Mononuclear cell (primary cell): ENCODE data around the gene NCEH1. TPM values are rescaled to one million over a fixed set of nuclear protein-coding genes. Genes with fewer than 3 reads are reported as not detected.
"Not testable (repeated sequence)": the region's sequence is repeated elsewhere in the genome, so short reads cannot be mapped to it uniquely, and the experiment has no call there.

Source experiments
- H3K27me3 ChIP-seq: 2 replicates; pipeline ENCODE4 v1.6.0; 2011; ENCODE audit warnings: low read length, control low read depth; ENCODE audit not compliant: insufficient read depth
- H3K4me1 ChIP-seq: 2 replicates; pipeline ENCODE4 v1.5.1; 2011; ENCODE audit warnings: mild to moderate bottlenecking, low read length, control low read depth; ENCODE audit not compliant: insufficient read depth
- H3K4me3 ChIP-seq: 2 replicates; pipeline ENCODE4 v1.5.1; 2011; ENCODE audit warnings: mild to moderate bottlenecking, low read length, moderate library complexity
- H3K9me3 ChIP-seq: 2 replicates; pipeline ENCODE4 v1.5.1; 2011; ENCODE audit warnings: low read depth, mild to moderate bottlenecking, control low read depth, low read length
- total RNA-seq: library from RNA; depleted of rRNA; stranded (reverse); fragments of >200 nt; gene quantifications from one replicate; pipeline ENCODE4 v1.2.3, GENCODE V29; 2012

Gene NCEH1
- total RNA-seq, 1 donor, result 2.3 TPM

DNA sequence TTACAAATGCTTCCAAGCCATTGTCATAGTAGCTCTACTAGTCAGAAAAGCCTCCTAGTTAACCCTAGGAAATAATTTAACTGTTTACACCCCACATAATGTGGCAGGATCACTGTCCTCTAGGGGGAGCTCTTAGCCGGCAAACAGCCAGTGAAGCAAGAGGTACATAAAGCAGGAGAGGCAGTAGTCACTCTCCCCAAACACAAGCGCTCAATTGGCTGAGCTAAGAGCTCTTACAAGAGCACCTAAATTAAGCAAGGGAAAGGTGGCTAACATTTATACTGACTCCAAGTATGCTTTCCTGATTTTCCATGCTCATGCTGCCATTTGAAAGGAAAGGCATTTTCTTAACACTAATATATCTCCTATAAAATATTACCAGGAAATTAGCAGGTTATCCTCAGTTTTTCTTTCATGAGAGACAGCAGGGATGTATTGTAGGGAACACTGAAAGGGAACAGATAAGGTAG is 37.6 kb downstream of the NCEH1 start:
- no peaks in the 10 kb centered on the region for H3K27me3 ChIP-seq
- no peak overlapping the region for H3K4me3 ChIP-seq
- peaks cover 32% of the 10 kb centered on the region for H3K4me1 ChIP-seq
- no peaks in the 10 kb centered on the region for H3K9me3 ChIP-seq

DNA sequence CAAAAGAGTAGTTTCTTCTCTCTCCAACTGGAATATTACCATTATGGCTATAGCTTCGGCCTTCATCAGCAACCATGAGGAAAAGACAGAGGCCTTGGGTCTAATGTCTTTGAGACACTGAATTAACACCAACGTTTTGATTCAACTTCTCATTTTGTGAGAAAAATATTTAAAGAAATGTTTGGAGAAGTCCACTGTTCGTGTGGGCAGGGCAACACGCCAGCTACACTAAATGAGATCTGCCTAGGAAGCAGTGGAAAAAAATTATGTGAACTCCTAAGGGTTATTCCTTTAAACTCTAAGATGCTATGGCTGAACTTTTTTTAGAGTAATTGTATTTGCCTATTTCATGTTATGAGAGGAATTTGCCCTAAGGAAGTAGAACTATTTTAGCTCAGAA is 41.8 kb downstream of the NCEH1 start:
- no peaks in the 10 kb centered on the region for H3K27me3 ChIP-seq
- no peaks in the 10 kb centered on the region for H3K9me3 ChIP-seq
- no peak overlapping the region for H3K4me3 ChIP-seq
- H3K4me1 ChIP-seq, result peaks cover 22% of the 10 kb centered on the region

DNA sequence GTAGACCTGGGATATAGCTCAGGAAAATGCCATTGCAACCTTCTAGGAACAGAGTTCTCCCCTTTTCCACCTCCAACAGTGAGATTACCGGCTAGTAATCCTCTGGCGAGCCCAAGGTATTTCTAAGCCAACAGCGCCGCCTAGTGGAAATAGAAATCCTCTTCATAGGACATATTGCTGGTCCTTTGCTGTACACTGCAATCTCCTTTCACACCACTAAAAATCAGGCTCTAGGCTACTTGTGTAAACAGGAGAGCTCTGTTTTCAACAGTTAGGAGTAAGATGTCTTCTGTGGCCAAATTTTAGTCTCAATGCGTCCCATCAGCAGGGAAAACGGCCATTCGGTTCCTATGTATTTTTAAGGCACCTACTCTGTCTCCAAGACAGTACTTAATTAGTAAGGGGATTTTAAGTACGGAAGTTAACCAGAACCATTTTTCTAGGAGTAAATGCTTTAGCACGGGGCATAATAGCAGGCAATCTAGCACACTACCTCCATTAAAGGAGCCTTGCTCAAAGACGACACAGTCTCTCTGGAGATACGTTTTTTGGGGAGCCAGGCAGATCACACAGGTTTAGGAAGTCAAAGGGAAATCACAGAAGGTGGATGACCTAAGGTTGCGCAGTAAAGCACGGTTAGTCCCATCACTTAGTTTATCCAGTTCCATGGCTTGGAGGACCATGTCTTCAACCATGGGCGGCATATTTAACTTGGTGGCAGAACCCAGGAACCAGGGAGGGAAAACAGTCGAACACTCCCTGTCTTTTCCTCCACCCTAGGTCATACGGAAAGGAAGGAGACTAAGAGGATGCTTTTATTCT is 43.8 kb downstream of the NCEH1 start:
- no peaks in the 10 kb centered on the region for H3K27me3 ChIP-seq
- no peaks in the 10 kb centered on the region for H3K9me3 ChIP-seq
- no peak overlapping the region for H3K4me3 ChIP-seq
- peaks cover 14% of the 10 kb centered on the region for H3K4me1 ChIP-seq

DNA sequence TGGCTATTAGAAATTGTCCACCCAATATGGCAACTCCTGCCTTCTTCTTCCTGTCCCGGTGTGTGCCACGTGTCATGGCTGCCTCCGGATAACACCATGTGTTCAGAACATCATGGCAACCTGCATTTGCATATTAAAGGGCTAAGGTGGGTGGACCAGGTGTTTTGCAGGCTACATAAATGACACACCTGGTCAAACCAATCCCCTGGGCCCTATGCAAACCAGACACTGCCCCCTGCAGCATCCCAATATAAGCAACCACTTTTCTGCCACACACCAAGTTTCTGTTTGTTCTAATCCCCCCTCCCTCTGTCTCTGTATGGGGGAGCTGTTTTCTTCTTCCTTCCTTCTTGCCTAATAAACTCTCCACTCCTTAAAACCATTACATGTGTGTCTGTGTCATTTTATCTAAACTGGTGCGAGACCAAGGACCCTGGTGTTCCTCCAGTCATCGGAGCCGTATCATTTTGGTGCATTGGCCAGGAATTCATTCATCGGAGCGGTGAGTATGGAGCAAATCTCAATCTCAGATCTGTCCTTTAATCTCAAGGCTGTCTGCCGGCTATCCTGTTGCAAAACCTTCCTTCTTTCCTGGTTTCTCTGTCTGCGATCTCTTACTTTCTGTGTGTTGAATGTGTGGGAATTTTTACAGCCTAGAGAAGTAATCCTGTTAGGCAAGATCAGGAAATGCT is 44.5 kb downstream of the NCEH1 start:
- no peaks in the 10 kb centered on the region for H3K27me3 ChIP-seq
- no peak overlapping the region for H3K4me3 ChIP-seq
- peaks cover 14% of the 10 kb centered on the region for H3K4me1 ChIP-seq
- H3K9me3 ChIP-seq, result no peaks in the 10 kb centered on the region

GRCh38 chr3:172665510-172665909 is 45.4 kb downstream of the NCEH1 start:
- not testable (repeated sequence) for H3K27me3 ChIP-seq, H3K4me3 ChIP-seq, H3K9me3 ChIP-seq
- H3K4me1 ChIP-seq, result peaks cover 14% of the 10 kb centered on the region

- not testable (repeated sequence) for H3K4me3 ChIP-seq, H3K4me1 ChIP-seq, H3K9me3 ChIP-seq, H3K27me3 ChIP-seq
Observed at GRCh38 chr3:172660421-172660820, 50.4 kb downstream of the NCEH1 start.

GRCh38 chr3:172659246-172660002 is 51.4 kb downstream of the NCEH1 start:
- H3K4me1 ChIP-seq, result no peaks in the 10 kb centered on the region
- H3K27me3 ChIP-seq, result no peaks in the 10 kb centered on the region
- no peak overlapping the region for H3K4me3 ChIP-seq
- no peaks in the 10 kb centered on the region for H3K9me3 ChIP-seq

DNA sequence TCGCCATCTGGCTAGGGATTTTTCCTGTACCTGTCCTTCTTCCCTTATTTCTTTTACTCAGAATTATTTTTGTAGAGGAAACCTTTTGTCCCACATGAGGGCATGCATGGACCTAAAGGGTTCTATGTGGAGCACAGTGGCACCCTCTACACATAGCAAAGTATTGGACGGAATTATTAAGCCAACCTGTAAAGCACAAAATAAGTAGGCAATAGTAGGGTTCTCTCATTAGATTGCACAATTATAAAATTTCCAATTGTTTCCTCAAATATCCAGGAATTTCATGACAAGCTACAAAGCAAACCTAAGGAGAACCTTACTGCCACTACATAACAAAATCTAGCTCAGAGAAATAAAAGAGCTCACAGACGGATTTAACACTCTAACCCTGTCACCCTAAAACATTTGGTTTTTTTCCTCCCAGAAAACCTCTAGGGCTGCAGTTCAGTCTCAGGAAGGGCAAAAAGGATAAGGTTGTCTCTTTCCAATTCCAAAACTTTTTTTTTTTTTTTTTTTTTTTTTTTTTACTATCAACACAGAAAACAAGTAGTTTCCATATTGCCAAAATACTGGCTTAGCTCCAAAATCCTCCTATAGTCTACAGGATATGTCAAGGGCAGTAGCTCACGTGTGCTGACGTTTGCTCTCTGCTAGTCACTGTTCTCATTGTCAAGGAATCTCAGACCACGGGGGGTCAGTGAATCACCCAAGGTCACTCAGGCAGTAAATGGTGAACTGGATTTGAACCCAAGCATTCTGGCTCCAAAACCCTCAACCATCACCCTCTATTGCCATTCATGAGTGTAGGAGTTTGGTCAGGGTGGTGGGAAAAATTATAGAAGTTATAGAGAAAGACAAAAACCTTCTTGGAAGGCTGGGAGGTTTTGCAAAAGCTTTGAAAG is 52.3 kb downstream of the NCEH1 start:
- no peaks in the 10 kb centered on the region for H3K9me3 ChIP-seq
- no peaks in the 10 kb centered on the region for H3K27me3 ChIP-seq
- no peak overlapping the region for H3K4me3 ChIP-seq
- H3K4me1 ChIP-seq, result no peaks in the 10 kb centered on the region

DNA sequence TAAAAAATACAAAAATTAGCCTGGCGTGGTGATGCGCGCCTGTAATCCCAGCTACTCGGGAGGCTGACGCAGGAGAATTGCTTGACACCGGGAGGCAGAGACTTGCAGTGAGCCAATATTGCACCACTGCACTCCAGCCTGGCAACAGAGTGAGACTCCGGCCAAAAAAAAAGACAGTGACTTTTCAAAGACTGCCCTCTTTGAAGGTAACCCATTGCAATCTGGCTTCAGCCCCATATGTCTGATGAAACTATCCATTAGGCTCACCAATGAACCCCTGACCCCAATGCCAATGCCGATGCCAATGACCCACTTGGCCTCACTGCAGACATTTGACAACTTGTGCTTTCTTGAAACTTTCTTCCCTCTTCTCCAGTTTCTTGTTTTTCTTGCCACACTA is 54.3 kb downstream of the NCEH1 start:
- H3K4me1 ChIP-seq, result peaks cover 6% of the 10 kb centered on the region
- no peaks in the 10 kb centered on the region for H3K9me3 ChIP-seq
- H3K4me3 ChIP-seq, result no peak overlapping the region
- H3K27me3 ChIP-seq, result no peaks in the 10 kb centered on the region

- no peak overlapping the region for H3K4me3 ChIP-seq
- no peaks in the 10 kb centered on the region for H3K27me3 ChIP-seq
- H3K9me3 ChIP-seq, result no peaks in the 10 kb centered on the region
- H3K4me1 ChIP-seq, result peaks cover 6% of the 10 kb centered on the region
Observed at GRCh38 chr3:172655388-172655787, 55.5 kb downstream of the NCEH1 start.

DNA sequence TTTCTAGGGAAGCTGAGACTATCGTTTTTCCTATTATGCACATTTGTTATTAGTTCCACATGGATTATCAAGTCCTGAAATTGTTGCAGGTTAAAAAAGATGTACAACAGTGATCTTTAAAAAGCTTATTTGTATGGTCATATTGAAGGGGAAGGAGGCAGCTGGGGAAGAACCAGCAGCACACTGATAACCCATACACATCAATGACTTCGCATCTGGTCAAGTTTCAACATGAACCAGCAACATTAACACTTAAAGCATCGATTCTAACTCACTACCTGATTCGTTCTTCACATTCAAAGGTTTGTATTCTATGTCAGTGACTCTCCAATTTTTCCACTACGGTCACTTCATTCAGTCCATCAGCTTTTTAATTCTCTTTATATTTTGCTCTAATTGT is 56.4 kb downstream of the NCEH1 start:
- H3K9me3 ChIP-seq, result no peaks in the 10 kb centered on the region
- H3K4me3 ChIP-seq, result no peak overlapping the region
- peaks cover 6% of the 10 kb centered on the region for H3K4me1 ChIP-seq
- no peaks in the 10 kb centered on the region for H3K27me3 ChIP-seq

DNA sequence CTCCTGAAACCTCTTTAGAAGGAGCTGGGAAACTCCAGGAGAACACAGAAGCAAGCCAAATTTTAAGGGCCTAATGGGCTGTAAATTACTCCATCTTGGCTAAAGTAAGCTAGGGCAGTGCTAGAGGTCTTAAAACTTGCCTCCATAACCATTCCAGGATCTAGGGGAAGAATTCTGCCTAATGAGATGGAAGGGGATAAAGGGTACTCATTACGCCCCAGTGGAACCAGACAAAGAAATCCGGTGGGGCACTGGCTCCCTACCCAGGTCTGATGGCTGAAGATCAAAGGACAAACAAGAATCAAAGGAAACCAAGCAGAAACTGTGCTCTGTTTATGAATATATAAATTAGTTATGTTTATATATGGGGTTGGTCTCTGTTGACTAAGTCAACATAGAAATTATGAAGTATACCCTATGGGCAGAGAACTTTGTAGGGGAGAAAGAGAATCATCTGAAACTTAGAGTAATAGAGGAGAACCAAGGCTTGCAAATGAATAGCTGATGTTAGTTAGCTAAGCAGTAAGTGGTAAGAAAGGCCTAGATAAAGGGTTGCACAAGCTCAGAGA is 57.8 kb downstream of the NCEH1 start:
- no peaks in the 10 kb centered on the region for H3K27me3 ChIP-seq
- no peak overlapping the region for H3K4me3 ChIP-seq
- peaks cover 12% of the 10 kb centered on the region for H3K4me1 ChIP-seq
- no peaks in the 10 kb centered on the region for H3K9me3 ChIP-seq

DNA sequence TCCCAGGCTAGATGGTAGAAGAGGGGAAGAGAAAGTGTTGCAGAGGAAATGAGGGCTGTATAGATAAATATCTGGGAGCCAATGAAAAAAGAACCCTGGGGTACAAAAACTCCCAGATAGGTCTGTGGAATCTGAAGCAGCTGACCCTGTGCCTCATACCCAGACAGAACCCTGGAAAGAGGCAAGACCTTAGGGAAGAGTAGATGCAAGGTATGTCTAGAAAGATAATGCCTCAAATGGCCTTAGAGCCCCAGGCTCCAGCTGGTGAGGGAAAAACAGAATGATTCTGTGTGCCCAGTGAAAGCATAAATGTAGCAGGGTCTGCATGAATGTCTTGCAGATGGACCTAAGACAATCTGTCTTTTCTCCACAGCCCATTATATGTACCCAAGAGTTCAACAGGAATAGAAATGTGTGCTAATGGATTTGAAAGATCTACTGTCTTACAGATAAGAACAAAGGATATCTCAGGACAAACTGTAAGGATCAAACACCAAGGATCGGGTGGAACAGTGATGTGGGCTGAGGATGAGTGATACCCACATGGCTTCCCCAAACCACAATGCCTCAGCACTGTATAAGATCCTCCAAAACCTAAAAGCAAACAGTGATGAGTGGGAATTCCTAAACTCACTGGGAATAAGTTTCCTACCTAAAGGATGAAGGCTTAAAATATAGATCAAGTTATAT is 58.8 kb downstream of the NCEH1 start:
- Histone ChIP-seq H3K4me3 (no peak overlapping the region), H3K9me3 (no peaks in the 10 kb centered on the region), H3K4me1 (peaks cover 12% of the 10 kb centered on the region), H3K27me3 (no peaks in the 10 kb centered on the region)

- Histone ChIP-seq H3K9me3 (no peaks in the 10 kb centered on the region), H3K4me1 (peaks cover 12% of the 10 kb centered on the region), H3K4me3 (no peak overlapping the region), H3K27me3 (no peaks in the 10 kb centered on the region)
Observed at GRCh38 chr3:172649987-172650386, 60.9 kb downstream of the NCEH1 start.
